Endothelial cell of umbilical vein (primary cell): Measurements from ENCODE around the gene FBXO7. TPM values are rescaled to one million over a fixed set of nuclear protein-coding genes. Genes with fewer than 3 reads are reported as not detected.

ENCODE experiments used
- BruUV-seq: library from RNA; stranded (reverse); fragments of 400-500 nt; replicated peaks from 2 replicates; lab custom pipeline; 2021; lab: Mats Ljungman, UMichigan
- CTCF ChIA-PET: fragments of 300-600, 350-600 bp; sonication (Branson Sonifier 250); formaldehyde crosslinking; loops from one replicate; lab custom pipeline; 2021; ENCODE audit warnings: antibody characterized with exemption, inconsistent platforms; lab: Charles Lee
- POLR2A ChIA-PET: fragments of 300-600, 350-600 bp; sonication (Branson Sonifier 250); formaldehyde crosslinking; loops from one replicate; lab custom pipeline; 2021; ENCODE audit warnings: antibody characterized with exemption, inconsistent platforms; lab: Charles Lee
- DNase-seq: peaks from one replicate; pipeline ENCODE4 v3.0.0-alpha.2; 2011; ENCODE audit warnings: low read depth, low spot score
- FAIRE-seq: peaks from 2 replicates; lab custom pipeline; 2011; peaks lifted over from hg19 to GRCh38; lab: Jason Lieb, UNC
- H2AFZ ChIP-seq: 2 replicates; pipeline ENCODE4 v1.6.0; 2012; ENCODE audit warnings: low read depth, low read length, control low read depth, inconsistent platforms
- H3K27ac ChIP-seq: 2 replicates; pipeline ENCODE4 v1.5.1; 2011; ENCODE audit warnings: low read depth, mild to moderate bottlenecking, control low read depth, low read length, moderate library complexity; ENCODE audit not compliant: insufficient read depth
- H3K27me3 ChIP-seq, 2 experiments: 2 replicates each; pipeline versions ENCODE4 v1.6.0 to v1.6.1; 2011; ENCODE audit warnings: low read length in 2 of 2, mixed read lengths in 1 of 2; ENCODE audit not compliant: control insufficient read depth in 2 of 2, insufficient read depth in 2 of 2
- H3K36me3 ChIP-seq, 2 experiments: 2 replicates in 1 of 2; 3 replicates in 1 of 2; pipeline ENCODE4 v1.5.1; 2011; ENCODE audit warnings: low read length in 2 of 2, mild to moderate bottlenecking in 1 of 2, moderate library complexity in 1 of 2; ENCODE audit not compliant: control insufficient read depth in 2 of 2, insufficient read depth in 2 of 2; ENCODE audit errors: extremely low read depth in 1 of 2
- H3K4me1 ChIP-seq: 3 replicates; pipeline ENCODE4 v1.5.1; 2011; ENCODE audit warnings: mild to moderate bottlenecking, low read length; ENCODE audit not compliant: control insufficient read depth, insufficient read depth; ENCODE audit errors: extremely low read depth
- H3K4me2 ChIP-seq: 2 replicates; pipeline ENCODE4 v1.6.1; 2011; ENCODE audit warnings: low read length, control low read depth, mixed read lengths; ENCODE audit not compliant: insufficient read depth
- H3K4me3 ChIP-seq, 3 experiments: fragments of 200-600 bp in 1 of 3; sonication (generic), shearing (Covaris generic) in 1 of 3; replicated peaks in 1 of 3; 2 replicates each; pipeline ENCODE4 v1.5.1; 2011 to 2016; ENCODE audit warnings: control low read depth in 3 of 3, low read length in 3 of 3, mild to moderate bottlenecking in 2 of 3, inconsistent platforms in 1 of 3, low read depth in 1 of 3, moderate library complexity in 1 of 3; ENCODE audit not compliant: insufficient read depth in 1 of 3
- H3K79me2 ChIP-seq: 2 replicates; pipeline ENCODE4 v1.6.0; 2012; ENCODE audit warnings: low read length, inconsistent platforms; ENCODE audit not compliant: control insufficient read depth, insufficient read depth
- H3K9ac ChIP-seq: replicated peaks from 2 replicates; pipeline ENCODE3; 2011; ENCODE audit warnings: low read length, control low read depth; ENCODE audit not compliant: insufficient read depth; ENCODE audit errors: extremely low read depth
- H3K9me1 ChIP-seq: replicated peaks from 3 replicates; pipeline ENCODE4 v1.6.0; 2011; ENCODE audit warnings: mild to moderate bottlenecking, low read length; ENCODE audit not compliant: control insufficient read depth, insufficient read depth; ENCODE audit errors: extremely low read depth
- H3K9me3 ChIP-seq: replicated peaks from 2 replicates; pipeline ENCODE4 v1.5.1; 2012; ENCODE audit warnings: low read length, inconsistent platforms; ENCODE audit not compliant: control insufficient read depth, insufficient read depth
- H4K20me1 ChIP-seq: replicated peaks from 2 replicates; pipeline ENCODE3; 2011; ENCODE audit warnings: mild to moderate bottlenecking, low read length; ENCODE audit not compliant: control insufficient read depth, insufficient read depth; ENCODE audit errors: extremely low read depth
- CTCF ChIP-seq, 2 donors: IDR thresholded peaks; 1 replicate in 1 of 2; 2 replicates in 1 of 2; pipeline ENCODE4 v1.5.1; 2011; ENCODE audit warnings: low read length in 2 of 2, mild to moderate bottlenecking in 2 of 2, moderate library complexity in 2 of 2, control low read depth in 1 of 2, inconsistent platforms in 1 of 2, low read depth in 1 of 2; ENCODE audit not compliant: insufficient read depth in 1 of 2; ENCODE audit errors: extremely low read depth in 1 of 2
- EZH2 ChIP-seq: IDR thresholded peaks from 2 replicates; pipeline ENCODE4 v1.6.1; 2012; ENCODE audit warnings: borderline replicate concordance, low read depth, mild to moderate bottlenecking, moderate library complexity, low read length, inconsistent platforms; ENCODE audit not compliant: severe bottlenecking
- FOS ChIP-seq: IDR thresholded peaks from 2 replicates; pipeline ENCODE4 v1.6.1; 2011; ENCODE audit warnings: mild to moderate bottlenecking, low read length, moderate library complexity, borderline replicate concordance; ENCODE audit not compliant: insufficient read depth
- GATA2 ChIP-seq: IDR thresholded peaks from 2 replicates; pipeline ENCODE4 v1.7.0; 2011; ENCODE audit warnings: low read depth, mild to moderate bottlenecking, moderate library complexity, mixed read lengths, low read length; ENCODE audit not compliant: insufficient read length, insufficient read depth
- JUN ChIP-seq: IDR thresholded peaks from 2 replicates; pipeline ENCODE4 v1.6.1; 2011; ENCODE audit warnings: borderline replicate concordance, low read depth; ENCODE audit not compliant: insufficient read length, insufficient read depth
- MAX ChIP-seq: IDR thresholded peaks from 2 replicates; pipeline ENCODE4 v1.6.1; 2011; ENCODE audit not compliant: insufficient read depth, insufficient read length
- MYC ChIP-seq: IDR thresholded peaks from one replicate; pipeline ENCODE4 v1.6.1; 2011; ENCODE audit warnings: mild to moderate bottlenecking, low read depth, low read length
- POLR2A ChIP-seq: IDR thresholded peaks from 2 replicates; pipeline ENCODE4 v1.6.1; 2012; ENCODE audit warnings: low read depth, mild to moderate bottlenecking, control low read depth, low read length
- POLR2AphosphoS5 ChIP-seq: IDR thresholded peaks from 2 replicates; pipeline ENCODE4 v1.6.1; 2012; ENCODE audit warnings: low read depth, mild to moderate bottlenecking, control low read depth, low read length, moderate library complexity; ENCODE audit not compliant: insufficient read depth
- dilution Hi-C: fragments of 300-500 bp; cut with MboI; formaldehyde crosslinking; loops from one replicate; pipeline ENCODE4 v1.15.0; 2019; ENCODE audit warnings: low sequenced_read_pairs; ENCODE audit not compliant: extremely low pct_ligation_motif_present
- intact Hi-C: fragments of 100-400 bp; cut with micrococcal nuclease; formaldehyde crosslinking; loops from one replicate; pipeline ENCODE4 v1.10.0; 2022
- polyA plus RNA-seq, 4 experiments: library from polyadenylated mRNA; depleted of rRNA in 3 of 4; stranded (reverse) in 3 of 4; unstranded in 1 of 4; fragments of >200 nt; gene quantifications; 2 replicates each; pipeline versions ENCODE4 v1.2.1 to v1.2.3, GENCODE V29; 2011 to 2012; ENCODE audit warnings: missing spikeins in 1 of 4
- total RNA-seq: library from RNA; stranded (reverse); gene quantifications from 2 replicates; pipeline ENCODE4 v1.2.3, GENCODE V29; 2021

The FBXO7 gene
- total and polyA plus RNA-seq, 2 donors (not counting 3 experiments of a cell fraction or from before 2014, with no cell fraction given) = 81.1 to 112 TPM

- CTCF ChIA-PET = no interaction called here
- FAIRE-seq (no peak), DNase-seq (no peak)
- Histone ChIP-seq H3K4me3 (no peak overlapping the region), H3K4me2 (no peak overlapping the region), H3K9ac (no peak overlapping the region), H3K79me2 (no peaks in the 10 kb centered on the region), H3K27me3 (no peaks in the 10 kb centered on the region), H3K9me1 (no peaks in the 10 kb centered on the region), H3K4me1 (no peaks in the 10 kb centered on the region), H4K20me1 (no peaks in the 10 kb centered on the region), H3K27ac (no peak overlapping the region), H3K9me3 (no peaks in the 10 kb centered on the region), H2AFZ (no peak overlapping the region), H3K36me3 (no peaks in the 10 kb centered on the region)
- no TSS peak for BruUV-seq
- intact Hi-C loops (no loop called here), dilution Hi-C loops (no loop called here)
- TF ChIP-seq JUN (no peak), EZH2 (no peak), CTCF (IDR thresholded peaks at IDR 0.05; ENCODE audit: extremely low read depth in 1 of 2, insufficient read depth in 1 of 2, low read depth in 1 of 2, low read length in 2 of 2) (no peak), POLR2A (no peak), MAX (no peak), FOS (no peak), MYC (no peak), GATA2 (no peak), POLR2AphosphoS5 (no peak)
- POLR2A ChIA-PET = no interaction called here
These were observed 40.5 kb downstream of the FBXO7 start for GRCh38 chr22:32515084-32515483.
